ENCODE measurements around the gene CNTF.

CNTF gene

GRCh38 chr11:58586998-58587397 lies 35.5 kb upstream of the CNTF start:
- Histone ChIP-seq H3K4me1 (ENCODE audit: control extremely low read depth in 1 of 4, control insufficient read depth in 4 of 4, insufficient read depth in 4 of 4, low read length in 3 of 4) (peaks cover 3 to 22% (median 13%) of the 10 kb centered on the region in 4 experiments), H3K27me3 (replicated peaks in 2 of 5; ENCODE audit: control insufficient read depth in 4 of 5, insufficient read depth in 5 of 5, low read length in 4 of 5) (no peaks in the 10 kb centered on the region), H3K4me3 (ENCODE audit: control insufficient read depth in 1 of 7, extremely low read depth in 1 of 7, insufficient read depth in 4 of 7, low read depth in 2 of 7, low read length in 6 of 7) (no peak overlapping the region), H3K36me3 (ENCODE audit: control insufficient read depth in 4 of 4, insufficient read depth in 4 of 4, low read length in 3 of 4) (peaks cover 0 to 47% (median 5%) of the 10 kb centered on the region in 4 experiments), H3K27ac (ENCODE audit: insufficient read depth in 1 of 2, low read depth in 1 of 2, low read length in 2 of 2, poor library complexity in 1 of 2, severe bottlenecking in 2 of 2) (no peak overlapping the region), H3K9me3 (ENCODE audit: control extremely low read depth in 1 of 5, control insufficient read depth in 4 of 5, insufficient read depth in 2 of 5, low read depth in 1 of 5, low read length in 4 of 5) (peaks cover 0 to 1% (median 0%) of the 10 kb centered on the region in 5 experiments)
- WGBS (ENCODE audit: insufficient coverage) = 100% methylated on average over 1 of the region's 2 CpGs
- CTCF ChIA-PET = interaction anchor here (1.0 to 1.5 kb wide), 2 partner anchors 10 to 43 kb away, joined by 3 to 5 read pairs; no protein-coding TSS in a partner anchor
- POLR2A ChIA-PET = no interaction called here
- DNase-seq = peak in 2 of 3 donors; percentile 26 to 39

DNA sequence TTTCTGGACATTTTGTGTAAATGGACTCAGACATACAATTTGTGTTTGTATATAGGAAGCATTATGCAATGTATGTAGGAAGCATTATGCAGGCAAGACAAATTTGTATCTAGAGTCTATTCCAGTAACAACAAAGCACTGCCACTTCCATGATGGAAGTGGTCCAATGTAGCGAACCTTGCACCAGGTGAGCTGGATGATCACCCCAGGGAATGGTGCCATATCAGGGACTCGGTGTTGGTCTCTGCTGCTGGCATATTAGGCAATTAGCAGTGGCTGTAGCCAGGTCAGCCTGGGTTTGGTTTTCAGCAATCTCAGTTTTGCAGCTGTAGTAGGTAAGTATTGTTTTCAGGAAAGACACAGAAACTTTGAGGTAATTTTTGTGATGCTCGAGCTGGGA lies 30.8 kb upstream of the CNTF start:
- 100% methylated on average over 3 of the region's 3 CpGs for WGBS (ENCODE audit: insufficient coverage)
- peaks cover 0 to 16% (median 4%) of the 10 kb centered on the region in 4 experiments for H3K4me1 ChIP-seq (ENCODE audit: control extremely low read depth in 1 of 4, control insufficient read depth in 4 of 4, insufficient read depth in 4 of 4, low read length in 3 of 4)
- H3K4me3 ChIP-seq (ENCODE audit: control insufficient read depth in 1 of 7, extremely low read depth in 1 of 7, insufficient read depth in 4 of 7, low read depth in 2 of 7, low read length in 6 of 7) = no peak overlapping the region
- no peaks in the 10 kb centered on the region for H3K9me3 ChIP-seq (ENCODE audit: control extremely low read depth in 1 of 5, control insufficient read depth in 4 of 5, insufficient read depth in 2 of 5, low read depth in 1 of 5, low read length in 4 of 5)
- no peak overlapping the region for H3K27ac ChIP-seq (ENCODE audit: insufficient read depth in 1 of 2, low read depth in 1 of 2, low read length in 2 of 2, poor library complexity in 1 of 2, severe bottlenecking in 2 of 2)
- no peaks in the 10 kb centered on the region for H3K27me3 ChIP-seq (replicated peaks in 2 of 5; ENCODE audit: control insufficient read depth in 4 of 5, insufficient read depth in 5 of 5, low read length in 4 of 5)
- ChIA-PET CTCF (interaction anchor here (0.6 to 1.5 kb wide), 2 partner anchors 24 to 947 kb away, joined by 3 read pairs; no protein-coding TSS in a partner anchor), POLR2A (no interaction called here)
- no peak for DNase-seq
- peaks cover 7 to 39% (median 12%) of the 10 kb centered on the region in 4 experiments for H3K36me3 ChIP-seq (ENCODE audit: control insufficient read depth in 4 of 4, insufficient read depth in 4 of 4, low read length in 3 of 4)

- DNase-seq = peak in 1 of 3 donors; percentile 12
- POLR2A ChIA-PET = no interaction called here
- Histone ChIP-seq H3K9me3 (ENCODE audit: control extremely low read depth in 1 of 5, control insufficient read depth in 4 of 5, insufficient read depth in 2 of 5, low read depth in 1 of 5, low read length in 4 of 5) (no peaks in the 10 kb centered on the region), H3K27ac (ENCODE audit: insufficient read depth in 1 of 2, low read depth in 1 of 2, low read length in 2 of 2, poor library complexity in 1 of 2, severe bottlenecking in 2 of 2) (no peak overlapping the region), H3K4me1 (ENCODE audit: control extremely low read depth in 1 of 4, control insufficient read depth in 4 of 4, insufficient read depth in 4 of 4, low read length in 3 of 4) (peaks cover 0 to 5% (median 2%) of the 10 kb centered on the region in 4 experiments), H3K36me3 (ENCODE audit: control insufficient read depth in 4 of 4, insufficient read depth in 4 of 4, low read length in 3 of 4) (peaks cover 7 to 29% (median 12%) of the 10 kb centered on the region in 4 experiments), H3K27me3 (replicated peaks in 2 of 5; ENCODE audit: control insufficient read depth in 4 of 5, insufficient read depth in 5 of 5, low read length in 4 of 5) (no peaks in the 10 kb centered on the region), H3K4me3 (ENCODE audit: control insufficient read depth in 1 of 7, extremely low read depth in 1 of 7, insufficient read depth in 4 of 7, low read depth in 2 of 7, low read length in 6 of 7) (no peak overlapping the region)
- CTCF ChIA-PET = interaction anchor here (1.5 kb wide), 1 partner anchor 25 kb away, joined by 3 read pairs; no protein-coding TSS in a partner anchor
- no CpG with 5 or more reads among the region's 5 CpGs for WGBS (ENCODE audit: insufficient coverage)
These were observed 29.5 kb upstream of the CNTF start for GRCh38 chr11:58592760-58593472.

DNA sequence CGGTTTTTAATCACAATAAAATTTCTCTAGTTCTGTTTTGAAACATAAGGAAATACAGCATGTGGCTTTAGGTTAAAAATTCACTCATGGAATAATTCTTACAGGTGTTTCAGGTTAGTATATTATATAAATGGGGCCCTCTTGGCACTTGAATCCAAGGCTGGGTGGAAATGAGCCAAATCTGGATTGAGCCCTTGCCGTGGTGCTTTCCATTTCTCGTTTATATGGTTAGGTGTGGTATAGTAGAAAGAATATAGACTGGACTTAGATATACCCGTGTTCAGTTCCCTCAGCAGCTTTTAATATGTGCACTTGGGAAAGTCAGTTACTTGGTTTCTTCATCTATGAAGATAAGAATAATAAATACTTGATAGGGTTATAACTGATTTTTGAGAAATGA lies 27.6 kb upstream of the CNTF start:
- no peak for DNase-seq
- Histone ChIP-seq H3K27me3 (replicated peaks in 2 of 5; ENCODE audit: control insufficient read depth in 4 of 5, insufficient read depth in 5 of 5, low read length in 4 of 5) (no peaks in the 10 kb centered on the region), H3K4me3 (ENCODE audit: control insufficient read depth in 1 of 7, extremely low read depth in 1 of 7, insufficient read depth in 4 of 7, low read depth in 2 of 7, low read length in 6 of 7) (no peak overlapping the region), H3K9me3 (ENCODE audit: control extremely low read depth in 1 of 5, control insufficient read depth in 4 of 5, insufficient read depth in 2 of 5, low read depth in 1 of 5, low read length in 4 of 5) (no peaks in the 10 kb centered on the region), H3K36me3 (ENCODE audit: control insufficient read depth in 4 of 4, insufficient read depth in 4 of 4, low read length in 3 of 4) (peaks cover 7 to 26% (median 10%) of the 10 kb centered on the region in 4 experiments), H3K27ac (ENCODE audit: insufficient read depth in 1 of 2, low read depth in 1 of 2, low read length in 2 of 2, poor library complexity in 1 of 2, severe bottlenecking in 2 of 2) (no peak overlapping the region), H3K4me1 (ENCODE audit: control extremely low read depth in 1 of 4, control insufficient read depth in 4 of 4, insufficient read depth in 4 of 4, low read length in 3 of 4) (peaks cover 0 to 5% (median 4%) of the 10 kb centered on the region in 4 experiments)
- 83% methylated on average over 1 of the region's 4 CpGs for WGBS (ENCODE audit: insufficient coverage)
- ChIA-PET POLR2A (no interaction called here), CTCF (no interaction called here)

GRCh38 chr11:58596621-58597020 lies 25.8 kb upstream of the CNTF start:
- no peak for DNase-seq
- CTCF ChIA-PET = interaction anchor here (1.4 to 2.9 kb wide), 2 partner anchors 21 to 33 kb away, joined by 3 to 7 read pairs; no protein-coding TSS in a partner anchor
- Histone ChIP-seq H3K9me3 (ENCODE audit: control extremely low read depth in 1 of 5, control insufficient read depth in 4 of 5, insufficient read depth in 2 of 5, low read depth in 1 of 5, low read length in 4 of 5) (no peaks in the 10 kb centered on the region), H3K36me3 (ENCODE audit: control insufficient read depth in 4 of 4, insufficient read depth in 4 of 4, low read length in 3 of 4) (peaks cover 7 to 17% (median 10%) of the 10 kb centered on the region in 4 experiments), H3K4me1 (ENCODE audit: control extremely low read depth in 1 of 4, control insufficient read depth in 4 of 4, insufficient read depth in 4 of 4, low read length in 3 of 4) (peaks cover 0 to 13% (median 5%) of the 10 kb centered on the region in 4 experiments), H3K27me3 (replicated peaks in 2 of 5; ENCODE audit: control insufficient read depth in 4 of 5, insufficient read depth in 5 of 5, low read length in 4 of 5) (no peaks in the 10 kb centered on the region), H3K4me3 (ENCODE audit: control insufficient read depth in 1 of 7, extremely low read depth in 1 of 7, insufficient read depth in 4 of 7, low read depth in 2 of 7, low read length in 6 of 7) (no peak overlapping the region), H3K27ac (ENCODE audit: insufficient read depth in 1 of 2, low read depth in 1 of 2, low read length in 2 of 2, poor library complexity in 1 of 2, severe bottlenecking in 2 of 2) (no peak overlapping the region)
- POLR2A ChIA-PET = no interaction called here
- WGBS (ENCODE audit: insufficient coverage) = 100% methylated on average over 3 of the region's 3 CpGs

- H3K9me3 ChIP-seq (ENCODE audit: control extremely low read depth in 1 of 5, control insufficient read depth in 4 of 5, insufficient read depth in 2 of 5, low read depth in 1 of 5, low read length in 4 of 5) = no peaks in the 10 kb centered on the region
- POLR2A ChIA-PET = interaction anchor here (0.6 kb wide), 1 partner anchor 69 kb away, joined by 4 read pairs; no protein-coding TSS in a partner anchor
- CTCF ChIA-PET = interaction anchor here (0.6 to 2.9 kb wide), 10 partner anchors 9 to 32 kb away, joined by 3 to 7 read pairs (median 4); partner anchors contain the start of gene LPXN
- H3K4me3 ChIP-seq (ENCODE audit: control insufficient read depth in 1 of 7, extremely low read depth in 1 of 7, insufficient read depth in 4 of 7, low read depth in 2 of 7, low read length in 6 of 7) = no peak overlapping the region
- H3K27ac ChIP-seq (ENCODE audit: insufficient read depth in 1 of 2, low read depth in 1 of 2, low read length in 2 of 2, poor library complexity in 1 of 2, severe bottlenecking in 2 of 2) = peak overlapping the region in 1 of 2 experiments; percentile 25
- H3K27me3 ChIP-seq (replicated peaks in 2 of 5; ENCODE audit: control insufficient read depth in 4 of 5, insufficient read depth in 5 of 5, low read length in 4 of 5) = no peaks in the 10 kb centered on the region
- no CpG with 5 or more reads among the region's 3 CpGs for WGBS (ENCODE audit: insufficient coverage)
- no peak for DNase-seq
- peaks cover 0 to 13% (median 5%) of the 10 kb centered on the region in 4 experiments for H3K4me1 ChIP-seq (ENCODE audit: control extremely low read depth in 1 of 4, control insufficient read depth in 4 of 4, insufficient read depth in 4 of 4, low read length in 3 of 4)
- H3K36me3 ChIP-seq (ENCODE audit: control insufficient read depth in 4 of 4, insufficient read depth in 4 of 4, low read length in 3 of 4) = peaks cover 3 to 16% (median 8%) of the 10 kb centered on the region in 4 experiments
These were observed 24.9 kb upstream of the CNTF start for GRCh38 chr11:58597486-58598144.
